ENCODE data around the gene GPRC5B. TPM values are rescaled to one million over a fixed set of nuclear protein-coding genes. Genes with fewer than 3 reads are reported as not detected.

Gene GPRC5B
- total RNA-seq, 1 experiment from 2014 or later: 7.6 TPM

- Histone ChIP-seq H3K27me3 (replicated peaks; ENCODE audit: control insufficient read depth, insufficient read depth, low read length) (no peaks in the 10 kb centered on the region), H3K9me3 (peaks cover 17% of the 10 kb centered on the region), H3K36me3 (ENCODE audit: control insufficient read depth, insufficient read depth, low read length) (no peaks in the 10 kb centered on the region), H3K4me3 (ENCODE audit: low read depth, low read length) (no peak overlapping the region), H3K4me1 (peaks cover 47% of the 10 kb centered on the region)
- DNase-seq: no peak
- CTCF ChIA-PET: no interaction called here
- Mint-ChIP-seq H3K4me3 (ENCODE audit: unreplicated experiment) (no peak overlapping the region), H3K4me1 (ENCODE audit: low read depth, unreplicated experiment) (no peaks in the 10 kb centered on the region), H3K9me3 (ENCODE audit: unreplicated experiment) (peaks cover 17% of the 10 kb centered on the region), H3K36me3 (ENCODE audit: insufficient read depth, unreplicated experiment) (no peaks in the 10 kb centered on the region), H3K27ac (ENCODE audit: unreplicated experiment) (peak overlapping the region; percentile 50), H3K27me3 (ENCODE audit: insufficient read depth, unreplicated experiment) (no peaks in the 10 kb centered on the region)
- intact Hi-C loops (cut with micrococcal nuclease; ENCODE audit: unreplicated experiment): no loop called here
- BruUV-seq (replicated peaks): no TSS peak
- POLR2A ChIA-PET: no interaction called here
- no peak for TF ChIP-seq CTCF (IDR thresholded peaks at IDR 0.05; ENCODE audit: insufficient read depth in 1 of 2, low read depth in 1 of 2, low read length in 1 of 2, severe bottlenecking in 1 of 2, unreplicated experiment in 1 of 2)
Measured at GRCh38 chr16:19808061-19808641, 76.5 kb downstream of the GPRC5B start.

Other genes starting within 250 kb of the GPRC5B start
- 29.3 and 31.4 TPM in 2 replicates for gene KNOP1, start 166.6 kb downstream of the GPRC5B start, total RNA-seq (2022)
- gene IQCK, start 166.6 kb downstream of the GPRC5B start, total RNA-seq (2022): 1.7 and 2.0 TPM in 2 replicates
- not detected in 2 replicates for gene GPR139, start 189.0 kb upstream of the GPRC5B start, total RNA-seq (2022)